Glutamatergic neuron (in vitro differentiated cells): Measurements from ENCODE around the gene MYOZ2. TPM values are rescaled to one million over a fixed set of nuclear protein-coding genes. Genes with fewer than 3 reads are reported as not detected.
"Not testable (repeated sequence)": the region's sequence is repeated elsewhere in the genome, so short reads cannot be mapped to it uniquely, and the experiment has no call there.

Experiments
- DNase-seq: peaks from one replicate; pipeline ENCODE4 v3.0.0; 2022
- H3K27ac Mint-ChIP-seq: one replicate; pipeline ENCODE4 v1.8.0; 2020; ENCODE audit warnings: mild to moderate bottlenecking, mixed read lengths, inconsistent platforms; ENCODE audit not compliant: unreplicated experiment
- H3K27me3 Mint-ChIP-seq: one replicate; pipeline ENCODE4 v1.8.0; 2020; ENCODE audit warnings: mild to moderate bottlenecking, moderate library complexity, mixed read lengths, inconsistent platforms; ENCODE audit not compliant: unreplicated experiment
- H3K36me3 Mint-ChIP-seq: one replicate; pipeline ENCODE4 v1.8.0; 2020; ENCODE audit warnings: mild to moderate bottlenecking, mixed read lengths, inconsistent platforms; ENCODE audit not compliant: unreplicated experiment
- H3K4me1 Mint-ChIP-seq: one replicate; pipeline ENCODE4 v1.8.0; 2020; ENCODE audit warnings: mild to moderate bottlenecking, low read depth, mixed read lengths, inconsistent platforms; ENCODE audit not compliant: unreplicated experiment
- H3K4me3 Mint-ChIP-seq: one replicate; pipeline ENCODE4 v1.8.0; 2020; ENCODE audit warnings: mild to moderate bottlenecking, mixed read lengths, inconsistent platforms; ENCODE audit not compliant: unreplicated experiment
- H3K9me3 Mint-ChIP-seq: one replicate; pipeline ENCODE4 v1.8.0; 2020; ENCODE audit warnings: mild to moderate bottlenecking, moderate library complexity, mixed read lengths, inconsistent platforms; ENCODE audit not compliant: unreplicated experiment
- CTCF ChIP-seq: fragments of 200-600 bp; sonication (generic); IDR thresholded peaks from one replicate; pipeline ENCODE4 v1.5.0; 2021; ENCODE audit not compliant: partially characterized antibody, unreplicated experiment
- total RNA-seq: library from RNA; stranded (reverse); fragmentation: NEBNext Ultra II Directional; extraction: Animal tissue kit (Norgen Biotek cat#: 25700); gene quantifications from one replicate; pipeline ENCODE4 v1.2.1, GENCODE V29; 2021; ENCODE audit not compliant: unreplicated experiment

MYOZ2 gene
- total RNA-seq, 1 donor from 2014 or later, result not detected

- TF ChIP-seq CTCF, result no peak
- H3K27me3 Mint-ChIP-seq, result no peaks in the 10 kb centered on the region
- H3K36me3 Mint-ChIP-seq, result no peaks in the 10 kb centered on the region
- no peak for DNase-seq
- H3K9me3 Mint-ChIP-seq, result no peaks in the 10 kb centered on the region
- no peaks in the 10 kb centered on the region for H3K4me1 Mint-ChIP-seq
- no peak overlapping the region for H3K4me3 Mint-ChIP-seq
- H3K27ac Mint-ChIP-seq, result no peak overlapping the region
Measured at GRCh38 chr4:119138046-119138445, 2.4 kb downstream of the MYOZ2 start.

- Mint-ChIP-seq H3K4me3 (no peak overlapping the region), H3K9me3 (no peaks in the 10 kb centered on the region), H3K27me3 (no peaks in the 10 kb centered on the region), H3K4me1 (no peaks in the 10 kb centered on the region), H3K36me3 (no peaks in the 10 kb centered on the region), H3K27ac (no peak overlapping the region)
- DNase-seq, result no peak
- TF ChIP-seq CTCF, result no peak
Measured at GRCh38 chr4:119139311-119139710, 3.7 kb downstream of the MYOZ2 start.

GRCh38 chr4:119139822-119140252, 4.2 kb downstream of the MYOZ2 start:
- no peaks in the 10 kb centered on the region for H3K36me3 Mint-ChIP-seq
- H3K4me3 Mint-ChIP-seq, result no peak overlapping the region
- no peaks in the 10 kb centered on the region for H3K27me3 Mint-ChIP-seq
- H3K9me3 Mint-ChIP-seq, result no peaks in the 10 kb centered on the region
- no peak for TF ChIP-seq CTCF
- DNase-seq, result no peak
- no peaks in the 10 kb centered on the region for H3K4me1 Mint-ChIP-seq
- no peak overlapping the region for H3K27ac Mint-ChIP-seq

GRCh38 chr4:119141283-119141682, 5.7 kb downstream of the MYOZ2 start:
- H3K27ac Mint-ChIP-seq, H3K4me1 Mint-ChIP-seq: not testable (repeated sequence)

GRCh38 chr4:119142833-119143232, 7.2 kb downstream of the MYOZ2 start:
- Mint-ChIP-seq H3K27ac (no peak overlapping the region), H3K9me3 (no peaks in the 10 kb centered on the region), H3K36me3 (no peaks in the 10 kb centered on the region), H3K27me3 (no peaks in the 10 kb centered on the region), H3K4me3 (no peak overlapping the region), H3K4me1 (no peaks in the 10 kb centered on the region)
- TF ChIP-seq CTCF, result no peak
- no peak for DNase-seq

More at GRCh38 chr4:119141283-119141682, 5.7 kb downstream of the MYOZ2 start:
- not testable (repeated sequence) for H3K36me3 Mint-ChIP-seq, H3K9me3 Mint-ChIP-seq, DNase-seq, H3K27me3 Mint-ChIP-seq, H3K4me3 Mint-ChIP-seq

GRCh38 chr4:119143341-119143740, 7.7 kb downstream of the MYOZ2 start:
- not testable (repeated sequence) for H3K4me3 Mint-ChIP-seq, H3K9me3 Mint-ChIP-seq, H3K4me1 Mint-ChIP-seq, DNase-seq, H3K36me3 Mint-ChIP-seq, H3K27me3 Mint-ChIP-seq, H3K27ac Mint-ChIP-seq
